ENCODE results near the gene MANEA. TPM values are rescaled to one million over a fixed set of nuclear protein-coding genes. Genes with fewer than 3 reads are reported as not detected.
A peak's percentile ranks its signal among the peaks of the same experiment; 100 is the strongest.

Gene MANEA, protein sequence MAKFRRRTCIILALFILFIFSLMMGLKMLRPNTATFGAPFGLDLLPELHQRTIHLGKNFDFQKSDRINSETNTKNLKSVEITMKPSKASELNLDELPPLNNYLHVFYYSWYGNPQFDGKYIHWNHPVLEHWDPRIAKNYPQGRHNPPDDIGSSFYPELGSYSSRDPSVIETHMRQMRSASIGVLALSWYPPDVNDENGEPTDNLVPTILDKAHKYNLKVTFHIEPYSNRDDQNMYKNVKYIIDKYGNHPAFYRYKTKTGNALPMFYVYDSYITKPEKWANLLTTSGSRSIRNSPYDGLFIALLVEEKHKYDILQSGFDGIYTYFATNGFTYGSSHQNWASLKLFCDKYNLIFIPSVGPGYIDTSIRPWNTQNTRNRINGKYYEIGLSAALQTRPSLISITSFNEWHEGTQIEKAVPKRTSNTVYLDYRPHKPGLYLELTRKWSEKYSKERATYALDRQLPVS
- 5.4 TPM for total RNA-seq
- long read RNA-seq, full-length matches to known transcripts: 8 of 11 reads
- long read RNA-seq, partial matches to known transcripts: 2 of 11 reads
- long read RNA-seq, other reads (novel, unspliced or antisense): 1 of 11 reads

- TF ChIP-seq, protein P1, sequence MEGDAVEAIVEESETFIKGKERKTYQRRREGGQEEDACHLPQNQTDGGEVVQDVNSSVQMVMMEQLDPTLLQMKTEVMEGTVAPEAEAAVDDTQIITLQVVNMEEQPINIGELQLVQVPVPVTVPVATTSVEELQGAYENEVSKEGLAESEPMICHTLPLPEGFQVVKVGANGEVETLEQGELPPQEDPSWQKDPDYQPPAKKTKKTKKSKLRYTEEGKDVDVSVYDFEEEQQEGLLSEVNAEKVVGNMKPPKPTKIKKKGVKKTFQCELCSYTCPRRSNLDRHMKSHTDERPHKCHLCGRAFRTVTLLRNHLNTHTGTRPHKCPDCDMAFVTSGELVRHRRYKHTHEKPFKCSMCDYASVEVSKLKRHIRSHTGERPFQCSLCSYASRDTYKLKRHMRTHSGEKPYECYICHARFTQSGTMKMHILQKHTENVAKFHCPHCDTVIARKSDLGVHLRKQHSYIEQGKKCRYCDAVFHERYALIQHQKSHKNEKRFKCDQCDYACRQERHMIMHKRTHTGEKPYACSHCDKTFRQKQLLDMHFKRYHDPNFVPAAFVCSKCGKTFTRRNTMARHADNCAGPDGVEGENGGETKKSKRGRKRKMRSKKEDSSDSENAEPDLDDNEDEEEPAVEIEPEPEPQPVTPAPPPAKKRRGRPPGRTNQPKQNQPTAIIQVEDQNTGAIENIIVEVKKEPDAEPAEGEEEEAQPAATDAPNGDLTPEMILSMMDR (IDR thresholded peaks at IDR 0.05; ENCODE audit: borderline replicate concordance): peak; percentile 13
- H3K9me3 ChIP-seq (replicated peaks): no peaks in the 10 kb centered on the region
- peak; percentile 81 for DNase-seq
- H3K27me3 ChIP-seq (ENCODE audit: low read depth): no peaks in the 10 kb centered on the region
- no peaks in the 10 kb centered on the region for H3K36me3 ChIP-seq
- H3K4me1 ChIP-seq: peaks cover 37% of the 10 kb centered on the region
- intact Hi-C loops (cut with micrococcal nuclease): no loop called here
- peak within 1 kb of the TSS; percentile 90 for H3K27ac ChIP-seq (replicated peaks)
- peak within 1 kb of the TSS; percentile 74 for H3K4me3 ChIP-seq
Measured at GRCh38 chr6:95577304-95578105, at the start of gene MANEA. TSS of gene MANEA (plus strand) at chr6:95577535. CDS start at chr6:95586440, 8,905 bp downstream.

DNA sequence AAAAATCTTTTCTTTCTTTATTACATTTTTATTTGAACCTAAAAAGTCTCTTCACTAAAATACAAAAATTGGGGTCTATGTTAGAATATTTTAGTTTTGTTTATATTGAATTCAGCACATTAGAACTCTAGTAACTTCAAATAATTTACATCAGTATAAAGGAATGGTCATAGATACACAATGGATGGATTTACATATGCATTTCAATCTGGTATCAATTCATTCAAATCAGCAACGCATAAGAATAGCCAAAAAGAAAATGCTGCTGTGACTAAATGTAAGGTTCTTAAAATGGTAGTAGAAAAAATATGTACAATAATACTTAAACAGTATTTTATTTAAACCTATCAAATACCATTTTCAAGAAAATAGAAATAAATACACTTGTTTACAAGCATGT lies 47.6 kb upstream of the MANEA start:
- peaks cover 10% of the 10 kb centered on the region for H3K4me1 ChIP-seq
- TF ChIP-seq, protein P1 (IDR thresholded peaks at IDR 0.05; ENCODE audit: borderline replicate concordance): no peak
- H3K4me3 ChIP-seq: no peak overlapping the region
- H3K27me3 ChIP-seq (ENCODE audit: low read depth): no peaks in the 10 kb centered on the region
- no peak for DNase-seq
- H3K36me3 ChIP-seq: no peaks in the 10 kb centered on the region
- intact Hi-C loops (cut with micrococcal nuclease): no loop called here
- no peak overlapping the region for H3K27ac ChIP-seq (replicated peaks)
- peaks cover under 1% of the 10 kb centered on the region for H3K9me3 ChIP-seq (replicated peaks)

DNA sequence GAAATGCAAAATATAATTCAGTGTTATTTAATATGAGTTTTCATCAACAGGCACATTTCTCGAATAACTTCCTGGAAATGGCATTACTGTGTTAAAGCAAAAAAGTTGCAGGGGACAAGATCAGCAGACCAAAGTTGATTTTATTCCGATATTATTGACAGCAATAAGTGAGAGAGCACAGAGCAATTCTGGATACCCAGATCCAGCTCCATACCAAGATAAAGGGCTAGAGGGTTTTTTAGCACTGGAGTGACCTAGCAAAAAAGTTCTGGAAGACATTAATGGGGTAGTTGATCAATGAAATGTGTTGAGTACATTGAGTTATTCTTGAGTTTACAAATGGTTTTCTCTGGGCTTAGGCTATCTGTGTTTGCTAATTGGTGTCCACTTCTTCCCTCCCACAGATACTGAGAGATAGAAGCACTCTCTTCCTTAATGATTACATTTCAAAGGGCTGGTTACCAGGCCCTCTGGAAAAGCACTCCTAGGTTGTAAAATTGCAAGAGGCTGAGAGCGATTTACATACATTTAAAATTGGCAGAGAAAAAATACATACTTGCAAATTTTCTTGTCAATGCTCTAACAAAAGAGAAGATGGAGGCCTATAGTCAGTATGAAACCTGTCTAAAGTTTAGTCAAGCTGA lies 47.0 kb upstream of the MANEA start:
- no peaks in the 10 kb centered on the region for H3K36me3 ChIP-seq
- H3K27me3 ChIP-seq (ENCODE audit: low read depth): no peaks in the 10 kb centered on the region
- H3K9me3 ChIP-seq (replicated peaks): no peaks in the 10 kb centered on the region
- DNase-seq: no peak
- TF ChIP-seq, protein P1 (IDR thresholded peaks at IDR 0.05; ENCODE audit: borderline replicate concordance): no peak
- no peak overlapping the region for H3K4me3 ChIP-seq
- H3K27ac ChIP-seq (replicated peaks): no peak overlapping the region
- intact Hi-C loops (cut with micrococcal nuclease): no loop called here
- H3K4me1 ChIP-seq: peaks cover 10% of the 10 kb centered on the region

GRCh38 chr6:95543798-95544197 lies 33.5 kb upstream of the MANEA start:
- no peaks in the 10 kb centered on the region for H3K36me3 ChIP-seq
- peak overlapping the region; percentile 80 for H3K27ac ChIP-seq (replicated peaks)
- H3K27me3 ChIP-seq (ENCODE audit: low read depth): no peaks in the 10 kb centered on the region
- intact Hi-C loops (cut with micrococcal nuclease): no loop called here
- TF ChIP-seq, protein P1 (IDR thresholded peaks at IDR 0.05; ENCODE audit: borderline replicate concordance): peak; percentile 44
- H3K4me1 ChIP-seq: peaks cover 32% of the 10 kb centered on the region
- no peak overlapping the region for H3K4me3 ChIP-seq
- no peak for DNase-seq
- no peaks in the 10 kb centered on the region for H3K9me3 ChIP-seq (replicated peaks)

Data from left ventricle myocardium inferior (tissue), 1 donor.